SK-N-SH treated with all-trans-retinoic acid at 6 μM for 48 hours (cell line): ENCODE results near the gene CCNY.

Source experiments
- ATAC-seq: fragments of 200-7000 bp; cut with Tn5 transposase; 3 replicates; pipeline ENCODE4 v1.9.1; 2020; ENCODE audit warnings: mild to moderate bottlenecking, moderate library complexity
- BACH2 ChIP-seq: fragments of 250-450 bp; sonication (Bioruptor Pico); IDR thresholded peaks from 2 replicates; pipeline ENCODE4 v1.9.0; 2021; ENCODE audit warnings: mild to moderate bottlenecking, borderline replicate concordance
- CSDC2 ChIP-seq: fragments of 250-450 bp; sonication (Bioruptor Pico); IDR thresholded peaks from 2 replicates; pipeline ENCODE4 v1.5.0; 2020; ENCODE audit warnings: mild to moderate bottlenecking, moderate library complexity
- ISL1 ChIP-seq: fragments of 250-450 bp; sonication (Bioruptor Pico); IDR thresholded peaks from 2 replicates; pipeline ENCODE4 v2.1.2; 2022; ENCODE audit warnings: mild to moderate bottlenecking, moderate library complexity
- OSR1 ChIP-seq: fragments of 250-450 bp; sonication (Bioruptor Pico); IDR thresholded peaks from 2 replicates; pipeline ENCODE4 v1.8.0; 2022; ENCODE audit warnings: moderate library complexity, mild to moderate bottlenecking, inconsistent platforms
- PPARA ChIP-seq: fragments of 250-450 bp; sonication (Bioruptor Pico); IDR thresholded peaks from 2 replicates; pipeline ENCODE4 v1.5.0; 2020; ENCODE audit warnings: mild to moderate bottlenecking, borderline replicate concordance
- RARB ChIP-seq: fragments of 250-450 bp; sonication (Bioruptor Pico); IDR thresholded peaks from 2 replicates; pipeline ENCODE4 v1.8.0; 2021; ENCODE audit warnings: mild to moderate bottlenecking, moderate library complexity
- SNAI2 ChIP-seq: fragments of 250-450 bp; sonication (Bioruptor Pico); IDR thresholded peaks from 2 replicates; pipeline ENCODE4 v1.5.0; 2020; ENCODE audit warnings: mild to moderate bottlenecking, moderate library complexity
- TCF4 ChIP-seq: fragments of 250-450 bp; sonication (Bioruptor Pico); IDR thresholded peaks from 2 replicates; pipeline ENCODE4 v1.8.0; 2021; ENCODE audit warnings: mild to moderate bottlenecking, moderate library complexity, borderline replicate concordance
- TOX ChIP-seq: fragments of 250-450 bp; sonication (Bioruptor Pico); IDR thresholded peaks from 2 replicates; pipeline ENCODE4 v1.8.0; 2021; ENCODE audit warnings: mild to moderate bottlenecking, moderate library complexity, borderline replicate concordance
- ZC3H10 ChIP-seq: fragments of 250-450 bp; sonication (Bioruptor Pico); IDR thresholded peaks from 2 replicates; pipeline ENCODE4 v1.5.1; 2021; ENCODE audit warnings: mild to moderate bottlenecking, moderate library complexity
- ZFP3 ChIP-seq: fragments of 250-450 bp; sonication (Bioruptor Pico); IDR thresholded peaks from 2 replicates; pipeline ENCODE4 v1.5.0; 2020; ENCODE audit warnings: mild to moderate bottlenecking, moderate library complexity
- ZFP30 ChIP-seq: fragments of 450-650 bp; formaldehyde crosslinking; IDR thresholded peaks from 2 replicates; pipeline ENCODE4 v1.5.0; 2022; ENCODE audit warnings: mild to moderate bottlenecking, moderate library complexity
- ZNF565 ChIP-seq: fragments of 450-650 bp; formaldehyde crosslinking; conservative IDR thresholded peaks from 2 replicates; pipeline ENCODE4 v1.5.0; 2020; ENCODE audit warnings: low read depth, mild to moderate bottlenecking, moderate library complexity
- ZNF70 ChIP-seq: fragments of 450-650 bp; formaldehyde crosslinking; IDR thresholded peaks from 2 replicates; pipeline ENCODE4 v1.5.0; 2020; ENCODE audit warnings: mild to moderate bottlenecking, moderate library complexity
- TF ChIP-seq, protein P1 (sequence below): fragments of 250-450 bp; sonication (Bioruptor Pico); IDR thresholded peaks from 2 replicates; pipeline ENCODE4 v1.8.0; 2021; ENCODE audit warnings: low read depth, mild to moderate bottlenecking, moderate library complexity, borderline replicate concordance
- TF ChIP-seq, protein P2 (sequence below): fragments of 250-450 bp; sonication (Bioruptor Pico); IDR thresholded peaks from 2 replicates; pipeline ENCODE4 v1.5.1; 2020; ENCODE audit warnings: low read depth, mild to moderate bottlenecking, moderate library complexity
- TF ChIP-seq, protein P3 (sequence below): fragments of 250-450 bp; sonication (Bioruptor Pico); IDR thresholded peaks from 2 replicates; pipeline ENCODE4 v1.8.0; 2020; ENCODE audit warnings: mild to moderate bottlenecking, moderate library complexity, borderline replicate concordance

CCNY gene

DNA sequence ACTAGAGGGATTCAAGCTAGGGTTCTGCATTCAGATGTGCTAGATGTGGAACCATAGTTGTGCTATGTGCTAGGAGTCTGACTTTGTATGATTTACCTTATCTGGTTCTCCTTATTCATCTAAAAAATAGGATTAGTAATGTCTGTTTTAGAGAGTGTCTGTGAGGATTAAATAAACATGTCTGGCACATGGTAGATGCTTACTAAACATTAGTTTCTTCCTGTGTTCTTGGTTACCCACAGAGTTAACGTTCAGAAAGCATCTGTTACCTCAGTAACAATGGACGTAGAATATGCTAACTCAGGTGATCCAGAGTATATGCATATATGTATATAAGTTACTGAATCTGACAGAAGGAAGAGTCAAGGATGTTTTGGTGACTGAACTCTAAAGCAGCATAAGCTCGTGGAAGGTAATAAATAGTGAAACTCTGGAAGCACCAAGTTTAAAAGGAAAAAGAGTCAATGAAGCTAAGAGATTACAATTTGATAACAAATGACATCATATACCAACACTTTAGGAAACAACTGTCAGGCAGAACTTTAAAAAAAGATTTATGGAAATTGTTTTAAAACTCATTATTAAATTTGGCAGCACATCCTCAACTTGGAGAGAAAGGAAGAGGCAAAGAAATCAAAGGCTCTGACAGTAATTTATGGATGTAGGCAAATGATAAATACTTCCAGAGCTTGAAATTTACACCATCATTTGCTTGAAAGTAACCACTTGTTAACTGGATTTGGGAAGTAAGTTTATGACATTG lies 127.0 kb downstream of the CCNY start:
- TF ChIP-seq RARB (CRISPR knock-in tag) (no peak), ZFP30 (no peak), ZNF70 (CRISPR knock-in tag) (no peak), ZC3H10 (CRISPR knock-in tag) (no peak), PPARA (CRISPR knock-in tag) (no peak), BACH2 (no peak), ISL1 (CRISPR knock-in tag) (no peak), OSR1 (CRISPR knock-in tag) (no peak)
- TF ChIP-seq, protein P1, sequence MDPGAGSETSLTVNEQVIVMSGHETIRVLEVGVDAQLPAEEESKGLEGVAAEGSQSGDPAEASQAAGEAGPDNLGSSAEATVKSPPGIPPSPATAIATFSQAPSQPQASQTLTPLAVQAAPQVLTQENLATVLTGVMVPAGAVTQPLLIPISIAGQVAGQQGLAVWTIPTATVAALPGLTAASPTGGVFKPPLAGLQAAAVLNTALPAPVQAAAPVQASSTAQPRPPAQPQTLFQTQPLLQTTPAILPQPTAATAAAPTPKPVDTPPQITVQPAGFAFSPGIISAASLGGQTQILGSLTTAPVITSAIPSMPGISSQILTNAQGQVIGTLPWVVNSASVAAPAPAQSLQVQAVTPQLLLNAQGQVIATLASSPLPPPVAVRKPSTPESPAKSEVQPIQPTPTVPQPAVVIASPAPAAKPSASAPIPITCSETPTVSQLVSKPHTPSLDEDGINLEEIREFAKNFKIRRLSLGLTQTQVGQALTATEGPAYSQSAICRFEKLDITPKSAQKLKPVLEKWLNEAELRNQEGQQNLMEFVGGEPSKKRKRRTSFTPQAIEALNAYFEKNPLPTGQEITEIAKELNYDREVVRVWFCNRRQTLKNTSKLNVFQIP (CRISPR knock-in tag), result no peak
- TF ChIP-seq, protein P2, sequence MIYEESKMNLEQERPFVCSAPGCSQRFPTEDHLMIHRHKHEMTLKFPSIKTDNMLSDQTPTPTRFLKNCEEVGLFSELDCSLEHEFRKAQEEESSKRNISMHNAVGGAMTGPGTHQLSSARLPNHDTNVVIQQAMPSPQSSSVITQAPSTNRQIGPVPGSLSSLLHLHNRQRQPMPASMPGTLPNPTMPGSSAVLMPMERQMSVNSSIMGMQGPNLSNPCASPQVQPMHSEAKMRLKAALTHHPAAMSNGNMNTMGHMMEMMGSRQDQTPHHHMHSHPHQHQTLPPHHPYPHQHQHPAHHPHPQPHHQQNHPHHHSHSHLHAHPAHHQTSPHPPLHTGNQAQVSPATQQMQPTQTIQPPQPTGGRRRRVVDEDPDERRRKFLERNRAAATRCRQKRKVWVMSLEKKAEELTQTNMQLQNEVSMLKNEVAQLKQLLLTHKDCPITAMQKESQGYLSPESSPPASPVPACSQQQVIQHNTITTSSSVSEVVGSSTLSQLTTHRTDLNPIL (CRISPR knock-in tag), result no peak
- TF ChIP-seq, protein P3, sequence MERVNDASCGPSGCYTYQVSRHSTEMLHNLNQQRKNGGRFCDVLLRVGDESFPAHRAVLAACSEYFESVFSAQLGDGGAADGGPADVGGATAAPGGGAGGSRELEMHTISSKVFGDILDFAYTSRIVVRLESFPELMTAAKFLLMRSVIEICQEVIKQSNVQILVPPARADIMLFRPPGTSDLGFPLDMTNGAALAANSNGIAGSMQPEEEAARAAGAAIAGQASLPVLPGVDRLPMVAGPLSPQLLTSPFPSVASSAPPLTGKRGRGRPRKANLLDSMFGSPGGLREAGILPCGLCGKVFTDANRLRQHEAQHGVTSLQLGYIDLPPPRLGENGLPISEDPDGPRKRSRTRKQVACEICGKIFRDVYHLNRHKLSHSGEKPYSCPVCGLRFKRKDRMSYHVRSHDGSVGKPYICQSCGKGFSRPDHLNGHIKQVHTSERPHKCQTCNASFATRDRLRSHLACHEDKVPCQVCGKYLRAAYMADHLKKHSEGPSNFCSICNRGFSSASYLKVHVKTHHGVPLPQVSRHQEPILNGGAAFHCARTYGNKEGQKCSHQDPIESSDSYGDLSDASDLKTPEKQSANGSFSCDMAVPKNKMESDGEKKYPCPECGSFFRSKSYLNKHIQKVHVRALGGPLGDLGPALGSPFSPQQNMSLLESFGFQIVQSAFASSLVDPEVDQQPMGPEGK, result no peak

DNA sequence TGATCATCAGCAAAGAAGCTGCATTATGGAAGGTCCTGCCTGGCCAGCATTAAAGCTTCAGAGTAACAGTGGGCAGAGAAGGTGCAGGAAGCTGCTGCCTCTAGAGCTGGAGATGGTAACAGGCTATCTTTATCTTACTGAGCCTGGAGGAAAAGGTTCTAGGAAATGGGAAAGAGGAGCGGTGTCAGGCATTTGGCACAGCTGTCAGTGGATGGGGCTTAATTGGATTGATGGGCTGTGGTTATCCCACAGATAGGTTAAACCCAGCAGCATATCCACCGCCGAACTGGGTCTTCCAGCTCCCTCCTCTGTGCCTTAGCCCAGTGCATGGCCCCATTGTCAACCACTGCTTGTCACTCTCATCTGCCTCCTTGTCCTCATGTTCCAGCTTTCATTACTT lies 127.6 kb downstream of the CCNY start:
- no peak for ATAC-seq

More for the DNA sequence above, 127.0 kb downstream of the CCNY start:
- ATAC-seq, result no peak

DNA sequence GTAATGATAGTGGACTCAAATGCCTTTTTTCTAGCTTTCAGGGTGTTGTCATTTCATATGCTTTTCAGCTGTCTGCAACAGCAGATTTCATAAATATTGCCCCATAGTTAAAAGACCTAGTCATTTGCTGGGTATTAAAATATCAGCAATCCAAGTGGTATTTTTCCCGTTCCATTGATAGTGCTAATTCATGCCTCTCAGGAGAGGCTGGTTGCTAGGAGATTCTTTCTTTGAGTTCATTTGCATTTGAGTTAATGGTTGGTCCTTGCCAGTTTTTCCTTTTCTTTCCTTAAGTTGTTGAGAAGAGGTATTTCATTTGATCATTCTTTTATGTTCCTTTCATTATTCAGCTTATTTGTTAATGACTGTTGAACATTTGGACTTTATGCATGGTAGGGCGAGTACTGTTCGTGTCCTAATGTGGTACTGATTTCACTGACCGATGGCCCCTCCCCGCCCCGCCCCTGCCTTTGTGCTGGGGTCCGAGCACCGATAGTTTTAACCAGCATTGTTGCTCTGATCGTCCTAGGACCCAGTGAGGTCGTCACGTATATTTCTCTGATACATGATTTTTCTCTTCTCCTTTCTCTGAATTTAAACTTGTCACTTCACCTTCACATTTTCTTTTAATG lies 128.6 kb downstream of the CCNY start:
- TF ChIP-seq, protein P3, result no peak
- TF ChIP-seq TCF4 (CRISPR knock-in tag), result no peak
- TF ChIP-seq CSDC2, result no peak
- no peak for TF ChIP-seq RARB (CRISPR knock-in tag)
- no peak for TF ChIP-seq ZFP30
- TF ChIP-seq ZFP3 (CRISPR knock-in tag), result no peak
- ATAC-seq, result no peak

More for the DNA sequence above, 127.6 kb downstream of the CCNY start:
- TF ChIP-seq, protein P1 (CRISPR knock-in tag), result no peak
- TF ChIP-seq ZNF70 (CRISPR knock-in tag), result no peak

DNA sequence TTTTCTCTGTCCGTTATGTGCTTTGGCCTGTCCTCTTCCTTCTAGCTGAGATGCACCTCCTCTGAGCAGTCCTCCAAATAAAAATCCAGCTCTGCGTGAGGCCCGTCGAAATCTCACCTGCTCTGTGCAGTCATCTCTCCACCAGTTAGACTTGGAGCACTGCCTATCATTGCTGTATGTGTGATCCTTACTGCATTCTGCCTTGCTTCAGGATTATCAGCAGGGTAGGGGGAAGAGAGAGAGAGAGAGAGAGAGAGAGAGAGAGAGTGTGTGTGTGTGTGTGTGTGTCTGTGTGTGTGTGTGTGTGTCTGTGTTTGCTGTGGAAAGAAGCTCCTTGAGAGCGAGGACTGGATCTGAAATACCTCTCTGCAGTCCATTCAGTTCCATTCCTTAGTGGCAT lies 129.4 kb downstream of the CCNY start:
- no peak for ATAC-seq
- TF ChIP-seq, protein P3, result no peak
- no peak for TF ChIP-seq TOX (CRISPR knock-in tag)
- TF ChIP-seq, protein P2 (CRISPR knock-in tag), result no peak
- no peak for TF ChIP-seq ZFP30
- TF ChIP-seq SNAI2, result no peak
- TF ChIP-seq ZNF70 (CRISPR knock-in tag), result no peak
- TF ChIP-seq OSR1 (CRISPR knock-in tag), result no peak
- TF ChIP-seq ZNF565, result no peak
- TF ChIP-seq, protein P1 (CRISPR knock-in tag), result no peak
